Mesenchymal stem cell (in vitro differentiated cells and primary cell): ENCODE measurements around the gene TMC7.
A peak's percentile ranks its signal among the peaks of the same experiment; 100 is the strongest.

ENCODE experiments used
- DNase-seq: peaks from one replicate; pipeline ENCODE4 v3.0.0-alpha.2; 2013
- H2AFZ ChIP-seq: one replicate; pipeline ENCODE4 v1.6.1; 2013; ENCODE audit warnings: low read depth, mild to moderate bottlenecking, control low read depth, inconsistent platforms, low read length, moderate library complexity
- H2AK5ac ChIP-seq: 2 replicates; pipeline ENCODE4 v1.6.1; 2013; ENCODE audit warnings: low read length, moderate library complexity, mild to moderate bottlenecking, inconsistent platforms; ENCODE audit not compliant: severe bottlenecking
- H2BK120ac ChIP-seq: one replicate; pipeline ENCODE4 v1.6.1; 2013; ENCODE audit warnings: low read depth, mild to moderate bottlenecking, inconsistent platforms, low read length, moderate library complexity
- H2BK12ac ChIP-seq, 2 experiments: one replicate each; pipeline ENCODE4 v1.6.1; 2013; ENCODE audit warnings: inconsistent platforms in 2 of 2, low read length in 2 of 2, mild to moderate bottlenecking in 2 of 2, moderate library complexity in 2 of 2, control low read depth in 1 of 2
- H2BK15ac ChIP-seq: one replicate; pipeline ENCODE4 v1.6.1; 2013; ENCODE audit warnings: mild to moderate bottlenecking, low read depth, inconsistent platforms; ENCODE audit not compliant: poor library complexity, severe bottlenecking
- H2BK5ac ChIP-seq: 2 replicates; pipeline ENCODE4 v1.6.1; 2013; ENCODE audit warnings: low read depth, mild to moderate bottlenecking, low read length, control low read depth, inconsistent platforms; ENCODE audit not compliant: poor library complexity, severe bottlenecking
- H3K14ac ChIP-seq, 2 experiments: one replicate each; pipeline ENCODE4 v1.6.1; 2013; ENCODE audit warnings: inconsistent platforms in 2 of 2, low read length in 2 of 2, control low read depth in 1 of 2, mild to moderate bottlenecking in 1 of 2, moderate library complexity in 1 of 2
- H3K18ac ChIP-seq, 2 experiments: one replicate each; pipeline ENCODE4 v1.6.1; 2013; ENCODE audit warnings: inconsistent platforms in 2 of 2, low read length in 2 of 2, control low read depth in 1 of 2, low read depth in 1 of 2, mild to moderate bottlenecking in 1 of 2
- H3K23ac ChIP-seq, 2 experiments: one replicate each; pipeline ENCODE4 v1.6.1; 2013; ENCODE audit warnings: inconsistent platforms in 2 of 2, low read length in 2 of 2, mild to moderate bottlenecking in 2 of 2, moderate library complexity in 2 of 2, control low read depth in 1 of 2
- H3K27ac ChIP-seq: 2 replicates; pipeline ENCODE4 v1.5.1; 2013; ENCODE audit warnings: mild to moderate bottlenecking, moderate library complexity, low read length, control low read depth, inconsistent platforms; ENCODE audit not compliant: poor library complexity, severe bottlenecking
- H3K27me3 ChIP-seq, 2 experiments: 2 replicates each; pipeline versions ENCODE4 v1.6.1 to v1.7.0; 2013; ENCODE audit warnings: low read length in 2 of 2, mild to moderate bottlenecking in 2 of 2, moderate library complexity in 2 of 2, control low read depth in 1 of 2, inconsistent platforms in 1 of 2; ENCODE audit not compliant: control insufficient read depth in 1 of 2, insufficient read depth in 1 of 2
- H3K36me3 ChIP-seq, 2 experiments: 2 replicates each; pipeline versions ENCODE4 v1.6.1 to v1.7.0; 2013; ENCODE audit warnings: low read length in 2 of 2, control low read depth in 1 of 2, inconsistent platforms in 1 of 2, low read depth in 1 of 2, mild to moderate bottlenecking in 1 of 2; ENCODE audit not compliant: insufficient read depth in 2 of 2, control insufficient read depth in 1 of 2
- H3K4ac ChIP-seq, 2 experiments: one replicate each; pipeline ENCODE4 v1.6.1; 2013; ENCODE audit warnings: inconsistent platforms in 2 of 2, low read length in 2 of 2, mild to moderate bottlenecking in 2 of 2, moderate library complexity in 2 of 2, control low read depth in 1 of 2, low read depth in 1 of 2
- H3K4me1 ChIP-seq: 2 replicates; pipeline ENCODE4 v1.6.1; 2013; ENCODE audit warnings: low read depth, low read length, control low read depth; ENCODE audit not compliant: control insufficient read depth, insufficient read depth
- H3K4me2 ChIP-seq: 2 replicates; pipeline ENCODE4 v1.6.1; 2013; ENCODE audit warnings: low read length, mild to moderate bottlenecking, inconsistent platforms; ENCODE audit not compliant: poor library complexity, severe bottlenecking
- H3K4me3 ChIP-seq, 2 experiments: 2 replicates each; pipeline versions ENCODE4 v1.5.1 to v1.7.0; 2013; ENCODE audit warnings: low read length in 2 of 2, mild to moderate bottlenecking in 2 of 2, control low read depth in 1 of 2, low read depth in 1 of 2; ENCODE audit not compliant: insufficient read depth in 1 of 2
- H3K79me1 ChIP-seq: replicated peaks from 2 replicates; pipeline ENCODE4 v1.6.1; 2013; ENCODE audit warnings: mild to moderate bottlenecking, control low read depth, low read length, inconsistent platforms; ENCODE audit not compliant: poor library complexity, severe bottlenecking
- H3K9ac ChIP-seq: 2 replicates; pipeline ENCODE4 v1.7.0; 2013; ENCODE audit warnings: mild to moderate bottlenecking, low read length, moderate library complexity
- H3K9me3 ChIP-seq: 2 replicates; pipeline ENCODE4 v1.7.0; 2013; ENCODE audit warnings: mild to moderate bottlenecking, low read length; ENCODE audit not compliant: control insufficient read depth
- H4K8ac ChIP-seq: one replicate; pipeline ENCODE4 v1.6.1; 2013; ENCODE audit warnings: inconsistent platforms, mild to moderate bottlenecking, low read length, moderate library complexity
- H4K91ac ChIP-seq: one replicate; pipeline ENCODE4 v1.6.1; 2013; ENCODE audit warnings: mild to moderate bottlenecking, low read length, inconsistent platforms
- WGBS: methylation state at CpG from one replicate; pipeline ENCODE4 v1.1.7; 2013; ENCODE audit warnings: mixed read lengths; 5-methylcytosine and 5-hydroxymethylcytosine counted together

The TMC7 gene

GRCh38 chr16:19071811-19072777 lies 88.4 kb downstream of the TMC7 start:
- Histone ChIP-seq H3K4me2 (no peak overlapping the region), H3K14ac (no peak overlapping the region), H4K91ac (no peak overlapping the region), H2BK120ac (no peak overlapping the region), H4K8ac (no peak overlapping the region), H2AFZ (no peak overlapping the region), H3K79me1 (peaks cover 10% of the 10 kb centered on the region), H2AK5ac (no peak overlapping the region), H3K9me3 (no peaks in the 10 kb centered on the region), H3K27me3 (no peaks in the 10 kb centered on the region), H3K36me3 (peaks cover 16 to 42% of the 10 kb centered on the region in 2 experiments), H3K18ac (no peak overlapping the region), H3K27ac (no peak overlapping the region), H3K9ac (no peak overlapping the region), H3K4ac (no peak overlapping the region), H3K4me3 (no peak overlapping the region), H3K4me1 (peaks cover 4% of the 10 kb centered on the region), H3K23ac (no peak overlapping the region), H2BK5ac (no peak overlapping the region), H2BK15ac (no peak overlapping the region), H2BK12ac (no peak overlapping the region)
- WGBS = 81% methylated on average over 21 of the region's 21 CpGs
- DNase-seq = peak; percentile 68

- no peak overlapping the region for H3K4me2 ChIP-seq
- H3K18ac ChIP-seq = no peak overlapping the region
- H3K4me1 ChIP-seq = peaks cover 2% of the 10 kb centered on the region
- H3K79me1 ChIP-seq = peaks cover 6% of the 10 kb centered on the region
- WGBS = 90% methylated on average over 2 of the region's 3 CpGs
- H3K14ac ChIP-seq = no peak overlapping the region
- peaks cover 17 to 52% of the 10 kb centered on the region in 2 experiments for H3K36me3 ChIP-seq
- H3K27ac ChIP-seq = no peak overlapping the region
- H3K27me3 ChIP-seq = no peaks in the 10 kb centered on the region
- no peak overlapping the region for H2AFZ ChIP-seq
- H3K9me3 ChIP-seq = no peaks in the 10 kb centered on the region
- H3K4ac ChIP-seq = no peak overlapping the region
- no peak for DNase-seq
- H4K8ac ChIP-seq = no peak overlapping the region
- no peak overlapping the region for H2BK12ac ChIP-seq
- no peak overlapping the region for H4K91ac ChIP-seq
- no peak overlapping the region for H3K23ac ChIP-seq
- H2BK15ac ChIP-seq = no peak overlapping the region
- no peak overlapping the region for H3K4me3 ChIP-seq
- H2BK120ac ChIP-seq = no peak overlapping the region
- H3K9ac ChIP-seq = no peak overlapping the region
- no peak overlapping the region for H2BK5ac ChIP-seq
- no peak overlapping the region for H2AK5ac ChIP-seq
Measured at GRCh38 chr16:19073344-19073743, 89.6 kb downstream of the TMC7 start.

- Histone ChIP-seq H2AFZ (no peak overlapping the region), H3K14ac (no peak overlapping the region), H2BK120ac (no peak overlapping the region), H2BK5ac (no peak overlapping the region), H3K18ac (no peak overlapping the region), H2BK12ac (no peak overlapping the region), H4K91ac (no peak overlapping the region), H3K23ac (no peak overlapping the region), H3K4me3 (no peak overlapping the region), H3K36me3 (peaks cover 21 to 57% of the 10 kb centered on the region in 2 experiments), H4K8ac (no peak overlapping the region), H3K4ac (no peak overlapping the region), H2BK15ac (no peak overlapping the region), H3K79me1 (peaks cover 6% of the 10 kb centered on the region), H3K27me3 (no peaks in the 10 kb centered on the region), H3K9ac (no peak overlapping the region), H3K4me1 (no peaks in the 10 kb centered on the region), H2AK5ac (no peak overlapping the region), H3K27ac (no peak overlapping the region), H3K4me2 (no peak overlapping the region), H3K9me3 (no peaks in the 10 kb centered on the region)
- WGBS = 85% methylated on average over 7 of the region's 7 CpGs
- no peak for DNase-seq
Measured at GRCh38 chr16:19073863-19074262, 90.1 kb downstream of the TMC7 start.

DNA sequence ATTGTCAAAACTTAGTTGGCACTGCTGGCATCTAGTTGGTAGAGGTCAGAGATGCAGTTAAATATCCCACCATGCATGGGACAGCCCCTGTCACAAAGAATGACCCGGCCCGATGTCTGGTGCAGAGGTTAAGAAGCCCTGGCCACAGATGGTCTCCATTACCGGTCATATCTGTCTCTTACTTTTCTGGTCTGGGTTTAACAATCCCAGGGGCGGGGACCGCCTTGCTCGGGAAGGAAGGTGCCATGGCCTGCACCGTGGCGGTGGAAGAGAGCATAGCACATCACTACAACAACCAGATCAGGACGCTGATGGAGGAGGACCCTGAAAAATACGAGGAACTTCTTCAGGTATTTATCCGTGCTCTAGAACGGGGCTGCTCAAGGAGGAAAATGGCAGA lies 91.8 kb downstream of the TMC7 start:
- no peak overlapping the region for H3K9ac ChIP-seq
- no peak for DNase-seq
- no peak overlapping the region for H4K91ac ChIP-seq
- no peak overlapping the region for H2BK5ac ChIP-seq
- no peaks in the 10 kb centered on the region for H3K4me1 ChIP-seq
- 95% methylated on average over 12 of the region's 12 CpGs for WGBS
- H2AK5ac ChIP-seq = no peak overlapping the region
- H3K36me3 ChIP-seq = peaks cover 22 to 67% of the 10 kb centered on the region in 2 experiments
- no peak overlapping the region for H3K23ac ChIP-seq
- H3K18ac ChIP-seq = no peak overlapping the region
- H3K27ac ChIP-seq = no peak overlapping the region
- H2BK12ac ChIP-seq = no peak overlapping the region
- H2BK120ac ChIP-seq = no peak overlapping the region
- H3K4me3 ChIP-seq = no peak overlapping the region
- H2AFZ ChIP-seq = no peak overlapping the region
- no peak overlapping the region for H3K4me2 ChIP-seq
- no peak overlapping the region for H3K4ac ChIP-seq
- H2BK15ac ChIP-seq = no peak overlapping the region
- peaks cover 6% of the 10 kb centered on the region for H3K79me1 ChIP-seq
- H3K9me3 ChIP-seq = no peaks in the 10 kb centered on the region
- H4K8ac ChIP-seq = no peak overlapping the region
- H3K27me3 ChIP-seq = no peaks in the 10 kb centered on the region
- H3K14ac ChIP-seq = no peak overlapping the region
